HepG2 (cell line): ENCODE results near the gene DTX4. TPM values are rescaled to one million over a fixed set of nuclear protein-coding genes. Genes with fewer than 3 reads are reported as not detected.

Experiments
- ATF1 ChIP-seq: IDR thresholded peaks from 2 replicates; pipeline ENCODE4 v1.6.1; 2016; ENCODE audit warnings: mild to moderate bottlenecking, control low read depth
- DMTF1 ChIP-seq: sonication (generic); formaldehyde crosslinking; IDR thresholded peaks from 2 replicates; pipeline ENCODE4 v1.4.0; 2020; ENCODE audit warnings: mild to moderate bottlenecking, missing genetic modification reagents
- DR1 ChIP-seq: sonication (generic); formaldehyde crosslinking; IDR thresholded peaks from 2 replicates; pipeline ENCODE4 v1.8.0; 2021; ENCODE audit warnings: mild to moderate bottlenecking, missing genetic modification reagents, inconsistent platforms
- GLMP ChIP-seq: sonication (generic); formaldehyde crosslinking; IDR thresholded peaks from 2 replicates; pipeline ENCODE4 v1.9.0; 2021; ENCODE audit warnings: missing genetic modification reagents, mild to moderate bottlenecking, borderline replicate concordance
- KAT2B ChIP-seq: fragments of 150-350 bp; IDR thresholded peaks from 2 replicates; pipeline ENCODE4 v1.6.1; 2014; ENCODE audit warnings: low read depth, low read length, borderline replicate concordance
- PCBP2 ChIP-seq: fragments of 200-400 bp; formaldehyde crosslinking; optimal IDR thresholded peaks from 2 replicates; pipeline ENCODE3; 2018; ENCODE audit warnings: low read length, low read depth; ENCODE audit not compliant: poor library complexity, severe bottlenecking
- PRMT3 ChIP-seq: sonication (generic); formaldehyde crosslinking; IDR thresholded peaks from 2 replicates; pipeline ENCODE4 v1.8.1; 2022; ENCODE audit warnings: low read depth, mild to moderate bottlenecking, moderate library complexity, missing genetic modification reagents, borderline replicate concordance
- PRPF4 ChIP-seq: fragments of 200-400 bp; formaldehyde crosslinking; IDR thresholded peaks from 2 replicates; pipeline ENCODE4 v1.6.1; 2016; ENCODE audit warnings: low read length, low read depth; ENCODE audit not compliant: poor library complexity, severe bottlenecking
- RBM39 ChIP-seq: fragments of 200-400 bp; formaldehyde crosslinking; IDR thresholded peaks from one replicate; pipeline ENCODE4 v1.6.1; 2018; ENCODE audit warnings: antibody characterized with exemption, mild to moderate bottlenecking, low read depth, low read length; ENCODE audit not compliant: poor library complexity, severe bottlenecking
- SETDB1 ChIP-seq: sonication (generic); formaldehyde crosslinking; IDR thresholded peaks from 2 replicates; pipeline ENCODE4 v1.5.1; 2020; ENCODE audit warnings: missing genetic modification reagents, mild to moderate bottlenecking, borderline replicate concordance
- TCF7L2 ChIP-seq: IDR thresholded peaks from 2 replicates; pipeline ENCODE4 v1.6.1; 2011; ENCODE audit warnings: mild to moderate bottlenecking, low read depth, low read length, moderate library complexity
- TIGD3 ChIP-seq: sonication (generic); formaldehyde crosslinking; IDR thresholded peaks from 2 replicates; pipeline ENCODE4 v1.5.1; 2020; ENCODE audit warnings: mild to moderate bottlenecking, missing genetic modification reagents, borderline replicate concordance
- WIZ ChIP-seq: sonication (generic); formaldehyde crosslinking; IDR thresholded peaks from 2 replicates; pipeline ENCODE4 v1.5.1; 2020; ENCODE audit warnings: mild to moderate bottlenecking, missing genetic modification reagents
- ZBTB8A ChIP-seq: sonication (generic); formaldehyde crosslinking; IDR thresholded peaks from 2 replicates; pipeline ENCODE4 v1.4.0; 2020; ENCODE audit warnings: mild to moderate bottlenecking, low read depth, missing genetic modification reagents, borderline replicate concordance
- ZKSCAN8 ChIP-seq: IDR thresholded peaks from 2 replicates; pipeline ENCODE4 v1.6.1; 2016; ENCODE audit warnings: borderline replicate concordance, missing genetic modification reagents, missing compliant biosample characterization
- ZMYM3 ChIP-seq: sonication (generic); formaldehyde crosslinking; IDR thresholded peaks from 2 replicates; pipeline ENCODE4 v1.5.1; 2020; ENCODE audit warnings: mild to moderate bottlenecking, missing genetic modification reagents
- ZNF101 ChIP-seq: sonication (generic); formaldehyde crosslinking; IDR thresholded peaks from 2 replicates; pipeline ENCODE4 v1.4.0; 2020; ENCODE audit warnings: mild to moderate bottlenecking, low read depth, missing genetic modification reagents, borderline replicate concordance
- ZNF160 ChIP-seq: sonication (generic); formaldehyde crosslinking; IDR thresholded peaks from 2 replicates; pipeline ENCODE4 v1.8.0; 2022; ENCODE audit warnings: mild to moderate bottlenecking, inconsistent platforms, missing genetic modification reagents
- ZNF33B ChIP-seq: sonication (generic); formaldehyde crosslinking; IDR thresholded peaks from 2 replicates; pipeline ENCODE4 v1.5.1; 2020; ENCODE audit warnings: mild to moderate bottlenecking, missing genetic modification reagents
- ZNF431 ChIP-seq: sonication (generic); formaldehyde crosslinking; IDR thresholded peaks from 2 replicates; pipeline ENCODE4 v1.9.0; 2022; ENCODE audit warnings: missing genetic modification reagents, low read depth, mild to moderate bottlenecking, borderline replicate concordance
- ZNF512 ChIP-seq: sonication (generic); formaldehyde crosslinking; IDR thresholded peaks from 2 replicates; pipeline ENCODE4 v1.4.0; 2020; ENCODE audit warnings: mild to moderate bottlenecking, missing genetic modification reagents
- ZSCAN31 ChIP-seq: sonication (generic); formaldehyde crosslinking; IDR thresholded peaks from 2 replicates; pipeline ENCODE4 v1.5.0; 2020; ENCODE audit warnings: low read depth, mild to moderate bottlenecking, missing genetic modification reagents
- polyA plus RNA-seq, 8 experiments: library from polyadenylated mRNA; depleted of rRNA in 3 of 8; stranded (reverse) in 7 of 8; unstranded in 1 of 8; fragments of >200 nt; fragmentation: Illumina TruSeq in 4 of 8; extraction: Trizol in 4 of 8; gene quantifications; 2 replicates each; pipeline versions ENCODE4 v1.2.1 to v1.2.3, GENCODE V29; 2011 to 2016; ENCODE audit warnings: low read depth in 4 of 8, missing spikeins in 1 of 8, mixed read lengths in 1 of 8; ENCODE audit not compliant: insufficient read depth in 1 of 8
- total RNA-seq, 5 experiments: library from RNA; depleted of rRNA; stranded (reverse); fragments of >200 nt; fragmentation: Illumina TruSeq; extraction: Trizol; gene quantifications; 2 replicates each; pipeline ENCODE4 v1.2.3, GENCODE V29; 2016; ENCODE audit warnings: low read depth in 1 of 5

The DTX4 gene
- total and polyA plus RNA-seq, 2 of the 13 experiments (the other 11 are each of a cell fraction or from before 2014, with no cell fraction given), result 0.67 to 5.6 TPM

GRCh38 chr11:59171508-59172322, at the start of gene DTX4 (continued):
- TF ChIP-seq ZNF431 (CRISPR knock-in tag) (no peak), SETDB1 (CRISPR knock-in tag) (no peak), ZNF160 (CRISPR knock-in tag) (no peak), PRMT3 (CRISPR knock-in tag) (no peak), ATF1 (CRISPR knock-in tag) (no peak), KAT2B (no peak), PCBP2 (no peak), ZNF512 (CRISPR knock-in tag) (no peak), DMTF1 (CRISPR knock-in tag) (no peak), PRPF4 (no peak), WIZ (CRISPR knock-in tag) (no peak), RBM39 (peak; percentile 59), TIGD3 (no peak), ZKSCAN8 (0 out of 2 replicates have a peak, but pooled peaks have one; percentile 22), TCF7L2 (no peak), ZNF33B (CRISPR knock-in tag) (no peak), GLMP (no peak), ZNF101 (CRISPR knock-in tag) (no peak), ZBTB8A (no peak), DR1 (CRISPR knock-in tag) (0 out of 2 replicates have a peak, but pooled peaks have one; percentile 13), ZSCAN31 (CRISPR knock-in tag) (no peak), ZMYM3 (no peak)
